ENCODE measurements around the gene KLHL7. TPM values are rescaled to one million over a fixed set of nuclear protein-coding genes. Genes with fewer than 3 reads are reported as not detected.

KLHL7 gene
- total and polyA plus RNA-seq, 9 of the 15 experiments (the other 6 are each of a cell fraction or from before 2014, with no cell fraction given) = 4.2 to 63.1 (median 32.3) TPM

DNA sequence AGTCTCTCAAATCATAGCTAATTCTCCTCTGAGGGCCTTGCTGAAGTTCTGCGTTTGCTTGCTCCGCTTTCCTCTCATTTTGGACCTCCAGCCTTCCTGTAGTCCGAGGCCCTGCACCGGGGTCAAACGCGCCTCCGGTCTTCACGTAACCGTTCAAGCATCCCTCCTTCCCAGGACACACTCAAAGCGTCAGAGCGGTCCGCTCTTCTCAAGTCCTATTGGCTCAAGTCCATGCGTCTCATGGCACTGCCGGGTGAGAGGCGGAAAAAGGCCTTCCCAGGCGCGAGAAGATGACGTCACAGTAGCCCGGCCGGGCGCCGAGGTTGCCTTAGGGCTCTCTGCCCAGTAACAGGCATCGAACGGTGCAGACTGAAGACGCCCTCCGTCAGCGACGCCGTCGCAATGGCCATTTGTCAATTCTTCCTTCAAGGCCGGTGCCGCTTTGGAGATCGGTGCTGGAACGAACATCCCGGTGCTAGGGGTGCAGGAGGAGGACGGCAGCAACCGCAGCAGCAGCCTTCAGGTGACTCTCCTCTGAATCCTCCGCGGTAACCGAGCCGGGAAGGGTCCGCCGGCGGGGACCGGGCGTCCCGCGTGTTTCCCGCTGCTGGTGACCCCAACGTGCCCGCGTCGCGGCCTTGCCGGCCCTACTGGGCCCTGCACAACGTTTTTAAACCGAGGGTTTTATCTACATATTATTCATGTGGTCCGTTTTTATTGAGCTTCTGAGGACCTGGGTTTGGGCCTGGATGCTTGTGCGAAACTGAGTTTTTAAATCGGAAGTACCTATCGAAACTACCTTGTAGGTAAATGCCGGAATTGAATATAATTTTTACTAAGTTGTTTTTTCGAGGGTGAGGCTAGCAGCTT, 76.3 kb downstream of the KLHL7 start, which contains the start of gene NUP42 (continued):
- TF ChIP-seq IFI16 (CRISPR knock-in tag; IDR thresholded peaks at IDR 0.05) (no peak), KAT7 (CRISPR knock-in tag; IDR thresholded peaks at IDR 0.05; ENCODE audit: borderline replicate concordance) (peak; percentile 97; the same call in 1 of the 2 replicates), MAFG (tag; conservative IDR thresholded peaks at IDR 0.05) (no peak), RBM25 (IDR thresholded peaks at IDR 0.05; ENCODE audit: low read depth, low read length, severe bottlenecking) (no peak), PHF8 (IDR thresholded peaks at IDR 0.05; ENCODE audit: borderline replicate concordance, low read length) (peak; percentile 98), ESRRB (CRISPR knock-in tag; IDR thresholded peaks at IDR 0.05; ENCODE audit: borderline replicate concordance) (no peak), PYGO2 (tag; IDR thresholded peaks at IDR 0.05) (no peak), ZFPM2 (CRISPR knock-in tag; IDR thresholded peaks at IDR 0.05) (no peak), MEF2D (tag; conservative IDR thresholded peaks at IDR 0.05; ENCODE audit: low read depth) (0 out of 2 replicates have a peak, but pooled peaks have one; percentile 57), ZNF175 (CRISPR knock-in tag; IDR thresholded peaks at IDR 0.05; ENCODE audit: low read depth) (no peak)
- TF ChIP-seq, protein P1, sequence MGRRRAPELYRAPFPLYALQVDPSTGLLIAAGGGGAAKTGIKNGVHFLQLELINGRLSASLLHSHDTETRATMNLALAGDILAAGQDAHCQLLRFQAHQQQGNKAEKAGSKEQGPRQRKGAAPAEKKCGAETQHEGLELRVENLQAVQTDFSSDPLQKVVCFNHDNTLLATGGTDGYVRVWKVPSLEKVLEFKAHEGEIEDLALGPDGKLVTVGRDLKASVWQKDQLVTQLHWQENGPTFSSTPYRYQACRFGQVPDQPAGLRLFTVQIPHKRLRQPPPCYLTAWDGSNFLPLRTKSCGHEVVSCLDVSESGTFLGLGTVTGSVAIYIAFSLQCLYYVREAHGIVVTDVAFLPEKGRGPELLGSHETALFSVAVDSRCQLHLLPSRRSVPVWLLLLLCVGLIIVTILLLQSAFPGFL (CRISPR knock-in tag; IDR thresholded peaks at IDR 0.05) = no peak; the same call in 1 of the 2 replicates
- TF ChIP-seq, protein P2, sequence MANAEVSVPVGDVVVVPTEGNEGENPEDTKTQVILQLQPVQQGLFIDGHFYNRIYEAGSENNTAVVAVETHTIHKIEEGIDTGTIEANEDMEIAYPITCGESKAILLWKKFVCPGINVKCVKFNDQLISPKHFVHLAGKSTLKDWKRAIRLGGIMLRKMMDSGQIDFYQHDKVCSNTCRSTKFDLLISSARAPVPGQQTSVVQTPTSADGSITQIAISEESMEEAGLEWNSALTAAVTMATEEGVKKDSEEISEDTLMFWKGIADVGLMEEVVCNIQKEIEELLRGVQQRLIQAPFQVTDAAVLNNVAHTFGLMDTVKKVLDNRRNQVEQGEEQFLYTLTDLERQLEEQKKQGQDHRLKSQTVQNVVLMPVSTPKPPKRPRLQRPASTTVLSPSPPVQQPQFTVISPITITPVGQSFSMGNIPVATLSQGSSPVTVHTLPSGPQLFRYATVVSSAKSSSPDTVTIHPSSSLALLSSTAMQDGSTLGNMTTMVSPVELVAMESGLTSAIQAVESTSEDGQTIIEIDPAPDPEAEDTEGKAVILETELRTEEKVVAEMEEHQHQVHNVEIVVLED (CRISPR knock-in tag; IDR thresholded peaks at IDR 0.05) = peak; percentile 58

Measured in K562 (cell line).